A673 (cell line): ENCODE data around the gene OR6C2. TPM values are rescaled to one million over a fixed set of nuclear protein-coding genes. Genes with fewer than 3 reads are reported as not detected.

ENCODE experiments used
- BruUV-seq: library from RNA; stranded (reverse); fragments of 400-500 nt; replicated peaks from 2 replicates; lab custom pipeline; 2021; lab: Mats Ljungman, UMichigan
- CTCF ChIA-PET: fragments of 300-600 bp; sonication (Branson Sonifier 250); formaldehyde crosslinking; loops from one replicate; lab custom pipeline; 2022; ENCODE audit warnings: antibody characterized with exemption; lab: Charles Lee
- POLR2A ChIA-PET: fragments of 300-600 bp; sonication (Branson Sonifier 250); formaldehyde crosslinking; loops from one replicate; lab custom pipeline; 2022; ENCODE audit warnings: antibody characterized with exemption; ENCODE audit not compliant: low non-redundant PET; lab: Charles Lee
- DNase-seq: peaks from one replicate; pipeline ENCODE4 v3.0.0-alpha.2; 2015; ENCODE audit warnings: low spot score
- H3K27ac ChIP-seq: fragments of 200-600 bp; sonication (generic); 2 replicates; pipeline ENCODE4 v1.5.1; 2016; ENCODE audit warnings: mixed run types, low read depth, mild to moderate bottlenecking, mixed read lengths, antibody characterized with exemption, low read length; ENCODE audit not compliant: poor library complexity, severe bottlenecking
- H3K27me3 ChIP-seq: fragments of 200-600 bp; sonication (generic); replicated peaks from 2 replicates; pipeline ENCODE4 v1.6.1; 2017; ENCODE audit warnings: mixed run types, low read depth, mild to moderate bottlenecking, mixed read lengths, antibody characterized with exemption, low read length; ENCODE audit not compliant: insufficient read depth, poor library complexity
- H3K36me3 ChIP-seq: fragments of 200-600 bp; sonication (generic); 2 replicates; pipeline ENCODE4 v1.6.1; 2016; ENCODE audit warnings: mixed run types, mild to moderate bottlenecking, mixed read lengths, antibody characterized with exemption, low read length; ENCODE audit not compliant: insufficient read depth, poor library complexity, severe bottlenecking
- H3K4me1 ChIP-seq: fragments of 200-600 bp; sonication (generic); 2 replicates; pipeline ENCODE4 v1.6.1; 2017; ENCODE audit warnings: mixed run types, mild to moderate bottlenecking, mixed read lengths, antibody characterized with exemption, low read length; ENCODE audit not compliant: insufficient read depth, poor library complexity, severe bottlenecking
- H3K4me3 ChIP-seq: fragments of 200-600 bp; sonication (generic); 2 replicates; pipeline ENCODE4 v1.5.1; 2016; ENCODE audit warnings: low read depth, mixed run types, mild to moderate bottlenecking, mixed read lengths, low read length; ENCODE audit not compliant: poor library complexity, severe bottlenecking
- H3K9me3 ChIP-seq: fragments of 200-600 bp; sonication (generic); 2 replicates; pipeline ENCODE4 v1.6.1; 2016; ENCODE audit warnings: mixed run types, low read depth, mild to moderate bottlenecking, mixed read lengths, antibody characterized with exemption, low read length; ENCODE audit not compliant: poor library complexity, severe bottlenecking
- EZH2 ChIP-seq: fragments of 200-600 bp; sonication (generic); IDR thresholded peaks from 2 replicates; pipeline ENCODE4 v1.6.1; 2017; ENCODE audit warnings: borderline replicate concordance, low read depth, mild to moderate bottlenecking, mixed read lengths, antibody characterized with exemption, low read length; ENCODE audit not compliant: poor library complexity, severe bottlenecking
- intact Hi-C: fragments of 100-400 bp; cut with micrococcal nuclease; formaldehyde crosslinking; loops from one replicate; pipeline ENCODE4 v1.10.0; 2022; ENCODE audit not compliant: unreplicated experiment
- total RNA-seq: library from RNA; stranded (reverse); gene quantifications from 2 replicates; pipeline ENCODE4 v1.2.3, GENCODE V29; 2021
- TF ChIP-seq, protein P1 (sequence below): fragments of 300-800, 200-600 bp; sonication (generic); conservative IDR thresholded peaks from 2 replicates; pipeline ENCODE4 v1.5.1; 2017; ENCODE audit warnings: low read depth, mild to moderate bottlenecking, antibody characterized with exemption, low read length, moderate library complexity, mixed read lengths

Gene OR6C2
- total RNA-seq, 1 experiment from 2014 or later: not detected

DNA sequence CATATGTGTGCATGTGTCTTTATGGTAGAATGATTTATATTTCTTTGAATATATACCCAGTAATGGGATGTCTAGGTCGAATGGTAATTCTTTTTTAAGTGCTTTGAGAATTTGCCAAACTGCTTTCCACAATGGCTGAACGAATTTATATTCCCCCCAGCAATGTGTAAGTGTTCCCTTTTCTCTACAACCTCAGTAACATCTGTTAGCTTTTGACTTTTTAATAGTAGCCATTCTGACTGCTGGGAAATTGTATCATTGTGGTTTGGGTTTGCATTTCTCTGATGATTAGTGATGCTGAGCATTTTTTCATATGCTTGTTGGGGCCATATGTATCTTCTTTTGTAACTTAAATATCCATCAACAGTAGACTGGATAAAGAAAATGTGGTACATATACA lies 57.7 kb downstream of the OR6C2 start:
- no peaks in the 10 kb centered on the region for H3K36me3 ChIP-seq
- no peaks in the 10 kb centered on the region for H3K9me3 ChIP-seq
- intact Hi-C loops: no loop called here
- H3K27ac ChIP-seq: no peak overlapping the region
- H3K27me3 ChIP-seq: peaks cover 32% of the 10 kb centered on the region
- ChIA-PET POLR2A (no interaction called here), CTCF (no interaction called here)
- TF ChIP-seq, protein P1, sequence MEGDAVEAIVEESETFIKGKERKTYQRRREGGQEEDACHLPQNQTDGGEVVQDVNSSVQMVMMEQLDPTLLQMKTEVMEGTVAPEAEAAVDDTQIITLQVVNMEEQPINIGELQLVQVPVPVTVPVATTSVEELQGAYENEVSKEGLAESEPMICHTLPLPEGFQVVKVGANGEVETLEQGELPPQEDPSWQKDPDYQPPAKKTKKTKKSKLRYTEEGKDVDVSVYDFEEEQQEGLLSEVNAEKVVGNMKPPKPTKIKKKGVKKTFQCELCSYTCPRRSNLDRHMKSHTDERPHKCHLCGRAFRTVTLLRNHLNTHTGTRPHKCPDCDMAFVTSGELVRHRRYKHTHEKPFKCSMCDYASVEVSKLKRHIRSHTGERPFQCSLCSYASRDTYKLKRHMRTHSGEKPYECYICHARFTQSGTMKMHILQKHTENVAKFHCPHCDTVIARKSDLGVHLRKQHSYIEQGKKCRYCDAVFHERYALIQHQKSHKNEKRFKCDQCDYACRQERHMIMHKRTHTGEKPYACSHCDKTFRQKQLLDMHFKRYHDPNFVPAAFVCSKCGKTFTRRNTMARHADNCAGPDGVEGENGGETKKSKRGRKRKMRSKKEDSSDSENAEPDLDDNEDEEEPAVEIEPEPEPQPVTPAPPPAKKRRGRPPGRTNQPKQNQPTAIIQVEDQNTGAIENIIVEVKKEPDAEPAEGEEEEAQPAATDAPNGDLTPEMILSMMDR: no peak
- no peak for TF ChIP-seq EZH2
- no peak for DNase-seq
- no peak overlapping the region for H3K4me3 ChIP-seq
- BruUV-seq: no TSS peak
- H3K4me1 ChIP-seq: no peaks in the 10 kb centered on the region

Other genes starting within 250 kb of the OR6C2 start
- gene OR10A7, start 223.1 kb upstream of the OR6C2 start, total RNA-seq: not detected in 2 replicates
- not detected in 2 replicates for gene OR6C74, start 199.5 kb upstream of the OR6C2 start, total RNA-seq
- not detected in 2 replicates for gene OR6C6, start 147.5 kb upstream of the OR6C2 start, total RNA-seq
- not detected in 2 replicates for gene OR6C1, start 129.7 kb upstream of the OR6C2 start, total RNA-seq
- gene OR6C3, start 113.3 kb upstream of the OR6C2 start, total RNA-seq: not detected in 2 replicates
- not detected in 2 replicates for gene OR6C75, start 81.1 kb upstream of the OR6C2 start, total RNA-seq
- not detected in 2 replicates for gene OR6C65, start 43.5 kb upstream of the OR6C2 start, total RNA-seq
- not detected in 2 replicates for gene OR6C76, start 17.8 kb upstream of the OR6C2 start, total RNA-seq
- gene OR6C70, start 26.1 kb downstream of the OR6C2 start, total RNA-seq: not detected in 2 replicates
- gene OR6C68, start 48.3 kb downstream of the OR6C2 start, total RNA-seq: not detected in 2 replicates
- not detected in 2 replicates for gene OR6C4, start 105.5 kb downstream of the OR6C2 start, total RNA-seq
- gene OR2AP1, start 128.4 kb downstream of the OR6C2 start, total RNA-seq: not detected in 2 replicates
- gene OR10P1, start 192.8 kb downstream of the OR6C2 start, total RNA-seq: not detected in 2 replicates